HepG2 (cell line): Measurements from ENCODE around the gene SCYGR6. TPM values are rescaled to one million over a fixed set of nuclear protein-coding genes. Genes with fewer than 3 reads are reported as not detected.

Experiments
- ATAC-seq: fragments of 200-7000 bp; cut with Tn5 transposase; 3 replicates; pipeline ENCODE4 v1.9.1; 2020; ENCODE audit warnings: mild to moderate bottlenecking, moderate library complexity
- BruUV-seq: library from RNA; stranded (reverse); fragments of 400-500 nt; replicated peaks from 2 replicates; lab custom pipeline; 2021; lab: Mats Ljungman, UMichigan
- CTCF ChIA-PET: fragments of 300-600 bp; formaldehyde crosslinking; extraction: SDS; loops from one replicate; lab custom pipeline; 2021; ENCODE audit warnings: low total read pairs, inconsistent platforms, low intra/inter-chr PET ratio; lab: Yijun Ruan, JAX
- POLR2A ChIA-PET: fragments of 350-600 bp; sonication (Branson Sonifier 250); formaldehyde crosslinking; loops from one replicate; lab custom pipeline; 2020; ENCODE audit warnings: antibody characterized with exemption, inconsistent platforms; lab: Yijun Ruan, JAX
- DNase-seq: peaks from one replicate; pipeline ENCODE4 v3.0.0-alpha.2; 2015; ENCODE audit warnings: low spot score
- FAIRE-seq: peaks from 3 replicates; lab custom pipeline; 2011; peaks lifted over from hg19 to GRCh38; lab: Jason Lieb, UNC
- H2AFZ ChIP-seq: one replicate; pipeline ENCODE4 v1.6.1; 2011; ENCODE audit warnings: low read length, inconsistent platforms
- H3K27ac ChIP-seq: fragments of 300-600 bp; 3 replicates; pipeline ENCODE4 v1.8.0; 2011; ENCODE audit warnings: mixed run types, mild to moderate bottlenecking, mixed read lengths, low read length, inconsistent platforms; ENCODE audit not compliant: insufficient read depth; ENCODE audit errors: extremely low read length
- H3K27me3 ChIP-seq, 2 experiments: fragments of 200-600 bp in 1 of 2; 2 replicates in 1 of 2; 3 replicates in 1 of 2; pipeline versions ENCODE4 v1.6.0 to v1.8.0; 2011; ENCODE audit warnings: low read length in 2 of 2, mild to moderate bottlenecking in 2 of 2, moderate library complexity in 2 of 2, inconsistent platforms in 1 of 2; ENCODE audit not compliant: insufficient read depth in 2 of 2, control insufficient read depth in 1 of 2
- H3K36me3 ChIP-seq, 2 experiments: fragments of 200-600 bp in 1 of 2; replicated peaks in 1 of 2; 2 replicates in 1 of 2; 3 replicates in 1 of 2; pipeline versions ENCODE4 v1.5.1 to v1.8.0; 2011; ENCODE audit warnings: low read length in 2 of 2, inconsistent platforms in 1 of 2; ENCODE audit not compliant: insufficient read depth in 2 of 2, control insufficient read depth in 1 of 2
- H3K4me1 ChIP-seq: 2 replicates; pipeline ENCODE4 v1.5.1; 2012; ENCODE audit warnings: low read length, inconsistent platforms; ENCODE audit not compliant: insufficient read depth
- H3K4me2 ChIP-seq: 2 replicates; pipeline ENCODE4 v1.6.0; 2011; ENCODE audit warnings: low read depth, low read length, inconsistent platforms
- H3K4me3 ChIP-seq, 3 experiments: fragments of 200-600 bp in 1 of 3; sonication (generic), shearing (Covaris generic) in 1 of 3; replicated peaks in 1 of 3; 2 replicates each; pipeline ENCODE4 v1.5.1; 2011 to 2016; ENCODE audit warnings: low read length in 3 of 3, inconsistent platforms in 2 of 3, low read depth in 2 of 3, mild to moderate bottlenecking in 2 of 3, control low read depth in 1 of 3, mixed read lengths in 1 of 3; ENCODE audit not compliant: insufficient read depth in 1 of 3
- H3K79me2 ChIP-seq: one replicate; pipeline ENCODE4 v1.6.1; 2011; ENCODE audit warnings: low read length, inconsistent platforms; ENCODE audit not compliant: insufficient read depth
- H3K9ac ChIP-seq: 2 replicates; pipeline ENCODE4 v1.6.0; 2011; ENCODE audit warnings: mild to moderate bottlenecking, low read depth, low read length, inconsistent platforms; ENCODE audit not compliant: insufficient read depth
- H3K9me3 ChIP-seq: 2 replicates; pipeline ENCODE4 v1.5.1; 2012; ENCODE audit warnings: mild to moderate bottlenecking, low read length
- H4K20me1 ChIP-seq: 2 replicates; pipeline ENCODE4 v1.6.0; 2011; ENCODE audit warnings: inconsistent platforms, mild to moderate bottlenecking, low read length, moderate library complexity; ENCODE audit not compliant: insufficient read depth
- CAMTA2 ChIP-seq: sonication (generic); formaldehyde crosslinking; IDR thresholded peaks from 2 replicates; pipeline ENCODE4 v1.4.0; 2020; ENCODE audit warnings: mild to moderate bottlenecking, missing genetic modification reagents, borderline replicate concordance
- ELF1 ChIP-seq: sonication (generic); formaldehyde crosslinking; IDR thresholded peaks from 2 replicates; pipeline ENCODE4 v1.4.0; 2020; ENCODE audit warnings: missing genetic modification reagents
- GATAD1 ChIP-seq: IDR thresholded peaks from 2 replicates; pipeline ENCODE4 v1.6.1; 2016; ENCODE audit warnings: missing genetic modification reagents, missing compliant biosample characterization
- HNRNPUL1 ChIP-seq: fragments of 200-400 bp; formaldehyde crosslinking; IDR thresholded peaks from 2 replicates; pipeline ENCODE4 v1.6.1; 2017; ENCODE audit warnings: low read depth, mild to moderate bottlenecking, low read length, moderate library complexity
- TRIM24 ChIP-seq: sonication (generic); formaldehyde crosslinking; IDR thresholded peaks from 2 replicates; pipeline ENCODE4 v1.8.0; 2022; ENCODE audit warnings: mild to moderate bottlenecking, missing genetic modification reagents
- ZSCAN5A ChIP-seq: sonication (generic); formaldehyde crosslinking; IDR thresholded peaks from 2 replicates; pipeline ENCODE4 v1.8.0; 2022; ENCODE audit warnings: mild to moderate bottlenecking, missing genetic modification reagents, borderline replicate concordance
- WGBS: methylation state at CpG from one replicate; pipeline ENCODE4 v1.1.6; 2017; ENCODE audit warnings: low lambda C conversion rate; 5-methylcytosine and 5-hydroxymethylcytosine counted together
- in situ Hi-C: cut with HindIII; loops from 2 replicates; pipeline ENCODE4 v1.10.0; 2017; ENCODE audit warnings: low pct_unique_long_range_greater_than_20kb; ENCODE audit not compliant: extremely low pct_ligation_motif_present
- intact Hi-C: fragments of 100-400 bp; cut with micrococcal nuclease; formaldehyde crosslinking; loops from one replicate; pipeline ENCODE4 v1.10.0; 2022; ENCODE audit not compliant: unreplicated experiment
- polyA plus RNA-seq, 8 experiments: library from polyadenylated mRNA; depleted of rRNA in 3 of 8; stranded (reverse) in 7 of 8; unstranded in 1 of 8; fragments of >200 nt; fragmentation: Illumina TruSeq in 4 of 8; extraction: Trizol in 4 of 8; gene quantifications; 2 replicates each; pipeline versions ENCODE4 v1.2.1 to v1.2.3, GENCODE V29; 2011 to 2016; ENCODE audit warnings: low read depth in 4 of 8, missing spikeins in 1 of 8, mixed read lengths in 1 of 8; ENCODE audit not compliant: insufficient read depth in 1 of 8
- total RNA-seq, 5 experiments: library from RNA; depleted of rRNA; stranded (reverse); fragments of >200 nt; fragmentation: Illumina TruSeq; extraction: Trizol; gene quantifications; 2 replicates each; pipeline ENCODE4 v1.2.3, GENCODE V29; 2016; ENCODE audit warnings: low read depth in 1 of 5
- TF ChIP-seq, protein P1 (sequence below): sonication (generic); formaldehyde crosslinking; IDR thresholded peaks from 2 replicates; pipeline ENCODE4 v1.5.1; 2020; ENCODE audit warnings: missing genetic modification reagents, mild to moderate bottlenecking, borderline replicate concordance

SCYGR6 gene
- total and polyA plus RNA-seq, 2 of the 13 experiments (the other 11 are each of a cell fraction or from before 2014, with no cell fraction given) = not detected

- CTCF ChIA-PET = no interaction called here
- no peaks in the 10 kb centered on the region for H3K9me3 ChIP-seq
- no peak for TF ChIP-seq ZSCAN5A (CRISPR knock-in tag)
- TF ChIP-seq, protein P1, sequence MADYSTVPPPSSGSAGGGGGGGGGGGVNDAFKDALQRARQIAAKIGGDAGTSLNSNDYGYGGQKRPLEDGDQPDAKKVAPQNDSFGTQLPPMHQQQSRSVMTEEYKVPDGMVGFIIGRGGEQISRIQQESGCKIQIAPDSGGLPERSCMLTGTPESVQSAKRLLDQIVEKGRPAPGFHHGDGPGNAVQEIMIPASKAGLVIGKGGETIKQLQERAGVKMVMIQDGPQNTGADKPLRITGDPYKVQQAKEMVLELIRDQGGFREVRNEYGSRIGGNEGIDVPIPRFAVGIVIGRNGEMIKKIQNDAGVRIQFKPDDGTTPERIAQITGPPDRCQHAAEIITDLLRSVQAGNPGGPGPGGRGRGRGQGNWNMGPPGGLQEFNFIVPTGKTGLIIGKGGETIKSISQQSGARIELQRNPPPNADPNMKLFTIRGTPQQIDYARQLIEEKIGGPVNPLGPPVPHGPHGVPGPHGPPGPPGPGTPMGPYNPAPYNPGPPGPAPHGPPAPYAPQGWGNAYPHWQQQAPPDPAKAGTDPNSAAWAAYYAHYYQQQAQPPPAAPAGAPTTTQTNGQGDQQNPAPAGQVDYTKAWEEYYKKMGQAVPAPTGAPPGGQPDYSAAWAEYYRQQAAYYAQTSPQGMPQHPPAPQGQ (CRISPR knock-in tag) = no peak
- TF ChIP-seq CAMTA2 (CRISPR knock-in tag) = no peak
- TF ChIP-seq ELF1 (CRISPR knock-in tag) = no peak
- no peak for TF ChIP-seq GATAD1 (CRISPR knock-in tag)
- TF ChIP-seq TRIM24 (CRISPR knock-in tag) = no peak
- TF ChIP-seq HNRNPUL1 = no peak
- TF ChIP-seq, all 625 proteins: peak for 0
- WGBS = 59% methylated on average over 4 of the region's 5 CpGs
- Histone ChIP-seq H2AFZ (no peak within 1 kb of the TSS), H3K79me2 (no peaks in the 10 kb centered on the region), H3K27me3 (no peaks in the 10 kb centered on the region), H3K36me3 (no peaks in the 10 kb centered on the region), H3K4me2 (no peak within 1 kb of the TSS), H3K27ac (no peak within 1 kb of the TSS), H3K4me3 (no peak within 1 kb of the TSS), H3K9ac (no peak within 1 kb of the TSS), H4K20me1 (no peaks in the 10 kb centered on the region), H3K4me1 (peaks cover 8% of the 10 kb centered on the region)
- no peak for FAIRE-seq
- ATAC-seq = no peak
- in situ Hi-C loops = no loop called here
- POLR2A ChIA-PET = no interaction called here
- no peak for DNase-seq
- intact Hi-C loops = no loop called here
- no TSS peak for BruUV-seq
These were observed 3.5 kb upstream of the SCYGR6 start, which contains the start of gene SCYGR7 for GRCh38 chr2:227728035-227728434. Gene SCYGR7, plus strand, starts transcription at chr2:227728335. Its CDS starts 0 bp downstream, at chr2:227728335.
